Measurements from ENCODE around the gene APOA5.
"Not testable (repeated sequence)": the region's sequence is repeated elsewhere in the genome, so short reads cannot be mapped to it uniquely, and the experiment has no call there.

Gene APOA5

DNA sequence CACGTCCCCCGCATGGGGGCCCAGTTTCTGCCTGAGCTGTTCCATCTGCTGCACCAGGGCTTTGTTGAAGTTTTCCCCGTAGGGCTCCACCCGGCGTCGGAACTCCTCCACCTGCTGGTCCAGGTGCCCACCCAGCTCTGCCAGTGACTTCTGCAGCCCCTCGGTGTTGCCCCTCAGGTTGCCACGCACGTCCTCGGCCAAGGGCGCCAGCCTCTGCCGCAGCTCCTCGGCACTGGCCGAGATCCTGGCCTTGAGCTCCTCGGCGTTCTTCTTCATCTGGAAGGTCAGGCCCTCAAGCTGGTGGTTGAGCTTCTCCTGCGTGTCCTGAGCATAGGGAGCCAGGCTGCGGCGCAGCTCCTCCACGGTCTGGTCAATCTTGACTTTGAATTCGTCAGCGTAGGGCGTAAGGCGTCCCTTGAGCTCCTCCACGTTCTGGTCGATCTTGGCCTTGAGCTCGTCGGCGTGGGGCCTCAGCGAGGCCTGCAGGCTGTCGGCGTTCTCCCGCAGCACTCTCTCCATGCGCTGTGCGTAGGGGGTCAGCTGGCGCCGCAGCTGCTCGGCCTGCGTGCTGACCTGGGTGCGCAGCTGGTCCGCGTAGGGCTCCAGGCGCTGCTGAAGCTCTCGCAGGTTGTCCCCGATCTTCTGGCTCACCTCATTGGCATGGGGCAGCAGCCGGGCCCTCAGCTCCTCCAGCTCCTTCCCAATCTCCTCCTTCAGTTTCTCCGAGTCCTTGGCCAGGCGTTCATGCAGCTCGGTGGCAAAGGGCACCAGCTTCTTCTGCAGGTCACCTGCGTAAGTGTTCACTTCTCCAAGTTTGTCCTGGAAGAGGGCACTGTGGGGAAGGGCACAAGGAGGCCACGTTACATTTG, 29.6 kb upstream of the APOA5 start:
- H3K4me3 Mint-ChIP-seq, result no peak overlapping the region
- no peak for DNase-seq (ENCODE audit: low spot score in 2 of 2)
- H3K4me1 Mint-ChIP-seq, result no peaks in the 10 kb centered on the region
- H3K9me3 Mint-ChIP-seq, result no peaks in the 10 kb centered on the region
- H3K36me3 Mint-ChIP-seq, result no peaks in the 10 kb centered on the region
- no peak for ATAC-seq (ENCODE audit: low read depth)
- no peak overlapping the region for H3K27ac Mint-ChIP-seq
- H3K27me3 Mint-ChIP-seq, result no peaks in the 10 kb centered on the region

DNA sequence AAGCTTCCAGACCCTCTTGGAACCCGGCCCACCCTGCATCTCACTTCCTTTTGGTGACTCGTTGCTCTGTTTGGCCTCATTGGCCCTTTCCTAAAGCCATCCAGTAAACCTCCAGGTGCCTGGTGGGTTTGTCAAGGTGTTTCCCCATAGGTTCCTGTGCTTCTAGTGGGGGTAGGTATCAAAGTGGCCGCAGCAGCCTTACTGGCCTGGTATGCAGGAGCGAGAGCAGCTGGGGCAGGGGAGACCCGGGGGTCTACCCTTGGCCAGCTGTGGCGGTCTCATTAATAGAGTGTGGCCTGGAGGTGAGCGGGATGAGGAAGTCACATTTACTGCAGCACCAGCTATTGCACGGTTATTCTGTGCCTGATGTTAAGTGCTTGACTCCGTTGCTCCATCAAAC, 27.4 kb upstream of the APOA5 start:
- H3K36me3 Mint-ChIP-seq, result no peaks in the 10 kb centered on the region
- H3K9me3 Mint-ChIP-seq, result no peaks in the 10 kb centered on the region
- ATAC-seq (ENCODE audit: low read depth) (no peak), DNase-seq (ENCODE audit: low spot score in 2 of 2) (no peak)
- H3K27ac Mint-ChIP-seq, result no peak overlapping the region
- H3K27me3 Mint-ChIP-seq, result peaks cover 2% of the 10 kb centered on the region
- H3K4me3 Mint-ChIP-seq, result no peak overlapping the region
- H3K4me1 Mint-ChIP-seq, result no peaks in the 10 kb centered on the region

DNA sequence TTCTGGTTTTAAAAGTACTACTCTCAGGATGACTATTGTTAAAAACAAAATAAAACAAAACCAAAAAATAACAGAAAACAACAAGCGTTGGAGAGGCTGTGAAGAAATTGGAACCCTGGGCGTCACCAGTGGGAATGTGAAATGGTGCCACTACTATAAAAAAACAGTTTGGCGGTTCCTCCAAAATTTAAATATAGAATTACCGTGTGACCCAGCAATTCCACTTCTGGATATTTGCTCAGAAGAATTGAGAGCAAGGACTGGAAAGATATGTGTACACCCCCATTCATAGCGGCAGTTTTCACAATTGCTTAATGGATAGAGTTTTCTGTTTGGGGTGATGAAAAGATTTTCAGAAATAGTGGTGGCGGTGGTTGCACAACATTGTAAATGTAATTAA, 22.8 kb upstream of the APOA5 start:
- no peaks in the 10 kb centered on the region for H3K36me3 Mint-ChIP-seq
- no peak for ATAC-seq (ENCODE audit: low read depth)

DNA sequence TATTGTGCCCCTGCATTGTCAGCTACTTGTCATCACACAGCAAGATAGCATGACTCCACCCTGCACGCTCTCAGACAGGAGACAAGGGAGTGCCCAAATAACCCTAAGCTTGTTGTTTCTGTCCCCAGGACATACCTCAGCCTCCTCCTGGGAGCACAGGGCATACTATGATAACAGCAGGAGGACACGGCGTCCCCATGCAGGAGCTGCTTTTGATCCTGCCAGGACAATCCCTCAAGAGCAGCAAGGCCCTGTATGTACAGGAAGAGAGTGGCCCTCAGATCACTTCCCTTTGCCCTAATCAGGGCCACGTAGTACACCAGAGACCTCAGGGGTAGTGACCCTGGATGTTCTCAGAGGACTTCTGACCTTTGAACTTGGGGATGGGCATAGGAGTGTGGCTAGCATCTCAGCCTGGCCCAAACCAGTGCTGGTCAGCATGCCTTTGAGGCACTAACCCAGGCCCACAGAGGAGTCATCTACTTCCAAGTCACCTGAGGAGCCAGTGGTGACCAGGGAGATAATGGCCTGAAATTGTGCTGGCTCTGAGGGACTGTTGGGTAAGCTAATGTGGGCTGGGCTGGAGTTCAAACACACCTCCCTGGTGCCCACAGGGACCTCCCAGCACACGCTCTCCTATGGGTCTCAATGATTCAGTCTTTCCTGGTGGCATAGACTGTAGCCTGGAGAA, 22.2 kb upstream of the APOA5 start:
- Mint-ChIP-seq H3K27ac (no peak overlapping the region), H3K36me3 (no peaks in the 10 kb centered on the region), H3K9me3 (no peaks in the 10 kb centered on the region), H3K27me3 (peaks cover 4% of the 10 kb centered on the region), H3K4me3 (no peak overlapping the region), H3K4me1 (no peaks in the 10 kb centered on the region)
- no peak for DNase-seq (ENCODE audit: low spot score in 2 of 2)
- ATAC-seq (ENCODE audit: low read depth), result no peak

More for the DNA sequence above, 22.8 kb upstream of the APOA5 start:
- H3K4me3 Mint-ChIP-seq, result no peak overlapping the region
- no peak overlapping the region for H3K27ac Mint-ChIP-seq
- DNase-seq (ENCODE audit: low spot score in 2 of 2), result no peak
- H3K4me1 Mint-ChIP-seq, result no peaks in the 10 kb centered on the region
- H3K27me3 Mint-ChIP-seq, result peaks cover 2% of the 10 kb centered on the region
- H3K9me3 Mint-ChIP-seq, result no peaks in the 10 kb centered on the region

DNA sequence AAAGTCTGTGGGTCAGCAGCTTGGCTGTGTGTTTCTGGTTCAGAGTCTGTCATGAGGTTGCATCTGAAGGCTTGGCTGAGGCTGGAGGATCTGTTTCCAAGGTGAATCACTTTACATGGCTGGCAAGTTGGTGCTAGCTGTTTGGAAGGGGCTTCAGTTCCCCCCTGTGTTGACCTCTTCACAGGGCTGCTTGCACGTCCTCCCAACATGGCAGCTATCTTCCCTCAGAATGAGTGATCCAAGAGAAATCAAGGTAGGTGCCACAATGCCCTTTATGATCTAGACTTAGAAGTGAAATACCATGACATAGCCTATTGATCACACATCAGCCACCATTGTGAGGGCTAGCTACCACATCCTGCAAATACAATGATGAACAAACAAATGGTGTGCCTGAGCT, 21.5 kb upstream of the APOA5 start:
- Mint-ChIP-seq H3K27ac (no peak overlapping the region), H3K4me3 (no peak overlapping the region), H3K36me3 (no peaks in the 10 kb centered on the region), H3K9me3 (no peaks in the 10 kb centered on the region), H3K4me1 (no peaks in the 10 kb centered on the region), H3K27me3 (peaks cover 4% of the 10 kb centered on the region)
- ATAC-seq (ENCODE audit: low read depth) (no peak), DNase-seq (ENCODE audit: low spot score in 2 of 2) (no peak)

DNA sequence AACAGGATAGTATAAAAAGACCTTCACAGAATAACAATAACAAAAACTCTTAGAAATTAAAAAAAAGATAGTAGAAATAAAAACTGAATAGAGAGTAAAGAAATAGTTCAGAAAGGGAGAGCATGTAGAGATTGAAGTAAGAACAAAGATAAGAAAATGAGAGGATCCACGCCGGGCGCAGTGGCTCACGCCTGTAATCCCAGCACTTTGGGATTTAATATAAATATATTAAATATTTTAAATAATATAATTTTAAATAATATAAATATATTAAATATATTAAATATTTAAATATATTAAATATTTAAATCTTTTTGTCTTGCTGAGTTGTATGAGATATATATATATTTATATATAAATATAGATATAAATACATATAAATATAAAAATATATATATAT, 20.4 kb upstream of the APOA5 start:
- Mint-ChIP-seq H3K9me3 (no peaks in the 10 kb centered on the region), H3K4me3 (no peak overlapping the region), H3K36me3 (no peaks in the 10 kb centered on the region), H3K27me3 (peaks cover 8% of the 10 kb centered on the region), H3K27ac (no peak overlapping the region), H3K4me1 (no peaks in the 10 kb centered on the region)
- DNase-seq (ENCODE audit: low spot score in 2 of 2) (no peak), ATAC-seq (ENCODE audit: low read depth) (no peak)

DNA sequence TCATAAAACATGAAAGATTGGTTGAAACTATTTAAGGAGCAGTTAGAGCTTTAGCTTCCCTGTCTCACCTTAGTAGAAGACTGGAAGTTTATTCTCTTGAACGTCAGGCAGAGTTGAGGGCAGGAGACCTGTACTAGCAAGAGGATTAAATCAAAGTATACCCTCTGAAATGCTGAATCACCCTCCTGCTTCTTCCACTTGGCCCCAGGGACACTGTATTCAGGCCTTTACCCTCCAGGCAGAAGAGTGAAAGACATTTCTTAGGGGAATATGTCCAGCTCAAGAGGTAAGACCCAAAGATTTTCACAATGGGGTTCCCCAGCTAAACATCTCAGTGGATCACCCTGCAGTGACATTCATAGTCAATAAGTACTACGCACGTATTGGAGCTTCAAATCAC, 19.5 kb upstream of the APOA5 start:
- ATAC-seq (ENCODE audit: low read depth), result no peak

DNA sequence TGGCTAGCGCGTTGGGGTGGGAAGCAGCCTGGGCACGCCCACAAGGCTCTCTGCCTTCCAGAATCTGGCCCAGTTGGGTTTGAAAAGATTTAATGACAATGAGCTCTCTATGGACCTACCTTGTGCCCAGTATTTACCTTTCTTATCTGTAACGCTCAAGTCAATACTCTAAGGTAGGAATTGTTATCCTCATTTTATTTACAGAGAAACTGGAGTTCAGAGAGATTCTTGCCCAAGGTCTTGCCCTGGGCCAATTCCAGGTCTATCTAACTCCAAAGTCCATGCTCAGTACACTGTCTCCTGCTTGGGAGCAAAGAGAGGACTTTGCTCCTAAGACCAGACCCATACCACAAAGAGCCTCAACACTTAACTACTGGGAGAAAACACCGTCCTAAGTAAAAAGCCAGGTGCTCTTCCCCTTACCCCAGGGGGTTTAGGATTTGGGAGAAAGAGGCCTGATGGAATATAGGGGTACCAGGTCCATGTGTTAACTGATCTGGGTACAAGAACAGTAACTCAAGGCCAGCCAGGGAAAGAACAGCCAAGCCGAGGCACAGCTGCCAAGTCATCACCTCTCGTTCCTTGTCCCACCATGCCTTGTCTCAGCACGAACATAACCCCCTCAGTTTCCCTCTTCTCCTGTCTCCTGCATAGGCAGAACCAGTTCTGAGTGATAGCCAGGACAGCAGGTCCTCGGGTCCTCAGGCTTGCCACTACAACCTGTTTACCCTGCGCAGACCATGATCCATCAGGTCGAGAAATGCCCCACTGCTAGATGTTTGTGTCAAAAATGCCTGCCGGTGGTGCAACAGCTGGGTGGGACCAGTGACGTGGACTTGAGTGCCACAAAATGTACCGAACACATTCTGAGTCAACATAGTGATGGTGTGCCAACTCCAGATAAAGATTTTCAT, 16.8 kb upstream of the APOA5 start:
- ATAC-seq (ENCODE audit: low read depth) (no peak), DNase-seq (ENCODE audit: low spot score in 2 of 2) (no peak)
- H3K4me3 Mint-ChIP-seq, result no peak overlapping the region
- H3K4me1 Mint-ChIP-seq, result no peaks in the 10 kb centered on the region
- no peak overlapping the region for H3K27ac Mint-ChIP-seq
- peaks cover 10% of the 10 kb centered on the region for H3K27me3 Mint-ChIP-seq
- H3K9me3 Mint-ChIP-seq, result no peaks in the 10 kb centered on the region
- no peaks in the 10 kb centered on the region for H3K36me3 Mint-ChIP-seq

More for the DNA sequence above, 19.5 kb upstream of the APOA5 start:
- no peak for DNase-seq (ENCODE audit: low spot score in 2 of 2)
- no peaks in the 10 kb centered on the region for H3K9me3 Mint-ChIP-seq
- no peaks in the 10 kb centered on the region for H3K36me3 Mint-ChIP-seq
- no peaks in the 10 kb centered on the region for H3K4me1 Mint-ChIP-seq
- peaks cover 9% of the 10 kb centered on the region for H3K27me3 Mint-ChIP-seq
- no peak overlapping the region for H3K4me3 Mint-ChIP-seq
- no peak overlapping the region for H3K27ac Mint-ChIP-seq

DNA sequence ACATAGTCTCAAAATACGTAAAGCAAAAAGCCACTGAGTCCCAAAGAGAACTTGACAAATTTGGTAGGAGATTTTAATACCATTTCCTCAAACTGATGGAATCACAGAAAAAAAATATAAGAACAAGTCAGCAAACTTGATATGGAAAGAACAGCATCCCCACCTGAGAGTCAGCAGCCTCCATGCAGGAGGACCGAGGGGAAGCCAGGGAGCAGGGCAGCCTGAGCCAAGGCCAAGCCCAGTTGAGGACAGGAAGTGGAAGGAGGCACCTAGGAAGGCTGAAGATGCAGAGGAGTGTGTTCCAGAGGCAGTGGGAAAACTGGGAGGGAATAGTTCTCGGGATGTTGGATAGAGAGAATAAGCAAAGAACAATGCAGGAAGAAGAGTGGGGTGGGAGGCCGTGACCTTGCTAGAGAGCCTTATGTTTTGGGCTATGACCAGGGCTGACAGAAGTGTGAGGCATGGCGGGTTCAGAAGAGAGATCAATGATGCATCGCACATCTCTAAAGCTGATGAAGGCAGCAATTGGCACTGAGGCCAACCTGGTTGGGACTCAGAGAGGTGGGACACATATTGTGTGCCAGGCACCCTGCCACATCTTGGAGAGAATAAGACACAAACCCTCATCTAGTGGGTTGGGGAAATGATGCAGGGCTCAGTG, 16.1 kb upstream of the APOA5 start:
- Mint-ChIP-seq H3K9me3 (no peaks in the 10 kb centered on the region), H3K27me3 (peaks cover 13% of the 10 kb centered on the region), H3K27ac (no peak overlapping the region), H3K4me1 (no peaks in the 10 kb centered on the region), H3K4me3 (no peak overlapping the region), H3K36me3 (no peaks in the 10 kb centered on the region)
- no peak for DNase-seq (ENCODE audit: low spot score in 2 of 2)
- ATAC-seq (ENCODE audit: low read depth), result no peak

DNA sequence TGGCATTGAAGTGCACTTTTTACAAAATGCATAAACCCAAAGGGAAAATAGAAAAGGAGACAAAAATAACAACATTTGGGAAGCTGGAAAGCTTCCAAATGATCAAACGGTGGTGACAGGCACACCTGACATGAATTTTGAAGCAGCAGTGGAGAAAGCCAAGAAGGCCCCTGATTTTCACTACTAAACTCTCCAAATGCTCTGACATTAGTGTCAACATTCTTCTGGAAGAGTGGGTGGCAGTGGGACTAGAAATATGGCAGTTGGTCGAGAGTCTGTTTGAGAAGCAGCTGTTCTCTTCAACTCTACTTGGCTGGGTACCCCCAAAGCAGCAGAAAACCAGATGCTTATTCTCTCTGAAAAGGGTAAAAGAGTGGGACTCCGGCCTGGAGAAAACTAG, 12.3 kb upstream of the APOA5 start:
- ATAC-seq (ENCODE audit: low read depth) (no peak), DNase-seq (ENCODE audit: low spot score in 2 of 2) (no peak)
- peaks cover 1% of the 10 kb centered on the region for H3K36me3 Mint-ChIP-seq
- no peak overlapping the region for H3K4me3 Mint-ChIP-seq
- no peaks in the 10 kb centered on the region for H3K4me1 Mint-ChIP-seq
- no peaks in the 10 kb centered on the region for H3K9me3 Mint-ChIP-seq
- H3K27ac Mint-ChIP-seq, result no peak overlapping the region
- H3K27me3 Mint-ChIP-seq, result peaks cover 20% of the 10 kb centered on the region

DNA sequence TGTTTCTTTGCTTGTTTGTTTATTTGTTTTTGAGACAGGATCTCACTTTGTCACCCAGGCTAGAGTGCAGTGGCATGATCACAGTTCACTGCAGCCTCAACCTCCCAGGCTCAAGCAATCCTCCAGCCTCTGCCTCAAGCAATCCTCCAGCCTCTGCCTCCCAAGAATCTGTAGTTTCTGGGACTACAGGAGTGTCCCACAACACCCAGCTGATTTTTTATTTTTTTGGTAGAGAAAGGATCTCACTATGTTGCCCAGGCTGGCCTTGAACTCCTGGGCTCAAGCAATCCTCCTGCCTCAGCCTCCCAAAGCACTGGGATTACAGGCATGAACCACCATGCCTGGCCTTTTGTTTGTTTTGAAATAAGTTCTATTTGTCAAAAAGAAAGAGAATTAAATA, 10.0 kb upstream of the APOA5 start:
- H3K4me1 Mint-ChIP-seq; H3K9me3 Mint-ChIP-seq; ATAC-seq (ENCODE audit: low read depth); H3K4me3 Mint-ChIP-seq; H3K27ac Mint-ChIP-seq; H3K36me3 Mint-ChIP-seq; DNase-seq (ENCODE audit: low spot score in 2 of 2): not testable (repeated sequence)
- peaks cover 14% of the 10 kb centered on the region for H3K27me3 Mint-ChIP-seq

DNA sequence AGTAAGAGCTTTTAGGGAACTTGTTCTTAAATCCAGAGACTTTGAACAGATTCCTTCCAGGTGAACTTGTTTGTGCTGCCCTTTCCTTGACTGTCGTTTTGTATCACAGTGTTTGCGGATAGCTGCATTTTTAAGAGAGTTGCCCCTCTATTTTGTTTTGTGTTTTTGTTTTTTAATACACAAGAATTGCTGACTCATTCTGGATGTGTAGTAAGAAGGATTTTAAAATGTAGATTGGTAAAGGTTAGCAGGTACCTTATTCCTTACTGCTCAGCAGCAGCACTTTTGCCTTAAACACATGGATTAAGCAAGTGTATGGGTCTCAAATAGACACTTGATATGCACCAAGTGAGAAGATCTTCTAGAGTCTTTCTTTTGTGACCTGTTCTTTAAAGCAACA, 8.9 kb upstream of the APOA5 start:
- DNase-seq (ENCODE audit: low spot score in 2 of 2), result no peak
- Mint-ChIP-seq H3K36me3 (peaks cover 1% of the 10 kb centered on the region), H3K4me3 (no peak overlapping the region), H3K27me3 (peaks cover 14% of the 10 kb centered on the region), H3K4me1 (peaks cover 2% of the 10 kb centered on the region), H3K27ac (no peak overlapping the region), H3K9me3 (no peaks in the 10 kb centered on the region)
- ATAC-seq (ENCODE audit: low read depth), result no peak

DNA sequence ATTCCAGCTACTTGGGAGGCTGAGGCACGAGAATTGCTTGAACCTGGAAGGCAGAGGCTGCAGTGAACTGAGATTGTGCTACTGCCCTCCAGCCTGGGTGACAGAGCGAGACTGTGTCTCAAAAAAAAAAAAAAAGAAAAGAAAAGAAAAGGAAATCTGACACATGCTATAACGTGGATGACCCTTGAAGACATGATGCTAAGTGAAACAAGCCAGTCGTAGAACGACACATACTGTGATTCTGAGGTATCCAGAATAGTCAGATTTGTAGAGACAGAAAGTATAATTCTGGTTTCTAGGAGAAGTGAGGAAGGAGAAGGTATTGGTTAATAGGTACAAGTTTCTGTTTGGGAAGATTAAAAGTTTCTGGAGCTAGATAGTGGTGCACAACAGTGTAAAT, 6.7 kb upstream of the APOA5 start:
- no peak for ATAC-seq (ENCODE audit: low read depth)
- H3K4me3 Mint-ChIP-seq, result no peak overlapping the region
- DNase-seq (ENCODE audit: low spot score in 2 of 2), result no peak
- peaks cover 11% of the 10 kb centered on the region for H3K27me3 Mint-ChIP-seq
- peaks cover 1% of the 10 kb centered on the region for H3K36me3 Mint-ChIP-seq
- no peak overlapping the region for H3K27ac Mint-ChIP-seq
- H3K4me1 Mint-ChIP-seq, result peaks cover 2% of the 10 kb centered on the region
- no peaks in the 10 kb centered on the region for H3K9me3 Mint-ChIP-seq

Data from memory B cell (primary cell).